ENCODE results near the gene SMPDL3B.

- TF ChIP-seq POLR2A (IDR thresholded peaks at IDR 0.05) (no peak), CTCF (IDR thresholded peaks at IDR 0.05) (no peak)
These were observed 33.9 kb downstream of the SMPDL3B start for GRCh38 chr1:27968692-27969091.

Data from right lobe of liver (tissue), 4 donors.